Measurements from ENCODE around the gene HTR1A. TPM values are rescaled to one million over a fixed set of nuclear protein-coding genes. Genes with fewer than 3 reads are reported as not detected.

The HTR1A gene
- total RNA-seq, 1 experiment from 2014 or later: not detected

- H3K36me3 ChIP-seq: no peaks in the 10 kb centered on the region
- DNase-seq: no peak
- no peaks in the 10 kb centered on the region for H3K27me3 ChIP-seq
- H3K9me3 ChIP-seq: no peaks in the 10 kb centered on the region
- no peak overlapping the region for H3K4me3 ChIP-seq
Observed at GRCh38 chr5:63923914-63924313, 38.3 kb downstream of the HTR1A start.

GRCh38 chr5:63919763-63920478 is 42.3 kb downstream of the HTR1A start:
- no peaks in the 10 kb centered on the region for H3K36me3 ChIP-seq

GRCh38 chr5:63916786-63917185 is 45.5 kb downstream of the HTR1A start:
- H3K36me3 ChIP-seq: no peaks in the 10 kb centered on the region
- no peaks in the 10 kb centered on the region for H3K9me3 ChIP-seq
- peak; percentile 70 for DNase-seq
- H3K27me3 ChIP-seq: no peaks in the 10 kb centered on the region
- no peak overlapping the region for H3K4me3 ChIP-seq

More at GRCh38 chr5:63919763-63920478, 42.3 kb downstream of the HTR1A start:
- no peaks in the 10 kb centered on the region for H3K9me3 ChIP-seq
- H3K27me3 ChIP-seq: no peaks in the 10 kb centered on the region
- H3K4me3 ChIP-seq: no peak overlapping the region
- DNase-seq: no peak

- no peak for DNase-seq
- no peaks in the 10 kb centered on the region for H3K36me3 ChIP-seq
- no peaks in the 10 kb centered on the region for H3K9me3 ChIP-seq
- no peaks in the 10 kb centered on the region for H3K27me3 ChIP-seq
- no peak overlapping the region for H3K4me3 ChIP-seq
Observed at GRCh38 chr5:63911871-63912270, 50.4 kb downstream of the HTR1A start.

Other genes starting within 250 kb of the HTR1A start
- gene RNF180, start 203.4 kb upstream of the HTR1A start, total RNA-seq (2014; rRNA removed; shearing (Covaris generic); ENCODE audit: low replicate concordance): 0.10 TPM in 1 of 2 replicates, not detected in the other

Measured in MG63 (cell line).